Heart right ventricle (tissue), 16 donors: ENCODE results near the gene EXD3. TPM values are rescaled to one million over a fixed set of nuclear protein-coding genes. Genes with fewer than 3 reads are reported as not detected.
"Not testable (repeated sequence)": the region's sequence is repeated elsewhere in the genome, so short reads cannot be mapped to it uniquely, and the experiment has no call there.

Experiments
- ATAC-seq, 8 donors: fragments of 200-7000 bp; cut with Tn5 transposase; one replicate each; pipeline ENCODE4 v1.9.1; 2020; ENCODE audit warnings: mild to moderate bottlenecking in 8 of 8, moderate library complexity in 8 of 8, moderate number of reproducible peaks in 1 of 8
- DNase-seq, 2 donors: peaks; one replicate each; pipeline ENCODE4 v3.0.0-alpha.2; 2020
- H3K27ac ChIP-seq, 10 donors: fragments of 200-600 bp; sonication (generic) in 2 of 10; one replicate each; pipeline versions ENCODE4 v1.5.0 to v1.8.0; 2020 to 2022; ENCODE audit warnings: mild to moderate bottlenecking in 3 of 10
- H3K27me3 ChIP-seq, 7 donors: fragments of 200-600 bp; one replicate each; pipeline ENCODE4 v1.8.0; 2021 to 2022; ENCODE audit warnings: mild to moderate bottlenecking in 2 of 7
- H3K36me3 ChIP-seq, 9 donors: fragments of 200-600 bp; sonication (generic) in 1 of 9; one replicate each; pipeline versions ENCODE4 v1.5.0 to v1.8.0; 2020 to 2022; ENCODE audit warnings: mild to moderate bottlenecking in 2 of 9
- H3K4me1 ChIP-seq, 9 donors: fragments of 200-600 bp; sonication (generic) in 1 of 9; one replicate each; pipeline versions ENCODE4 v1.5.0 to v1.8.0; 2020 to 2022; ENCODE audit warnings: mild to moderate bottlenecking in 4 of 9
- H3K4me3 ChIP-seq, 10 donors: fragments of 200-600 bp; sonication (generic) in 2 of 10; one replicate each; pipeline versions ENCODE4 v1.5.0 to v1.8.0; 2020 to 2022; ENCODE audit warnings: mild to moderate bottlenecking in 7 of 10, moderate library complexity in 2 of 10
- H3K9me3 ChIP-seq, 11 donors: fragments of 200-600 bp in 10 of 11; sonication (generic) in 2 of 11; one replicate each; pipeline versions ENCODE4 v1.5.0 to v1.8.0; 2013 to 2022; ENCODE audit warnings: mild to moderate bottlenecking in 2 of 11, control low read depth in 1 of 11, moderate library complexity in 1 of 11
- WGBS, 2 donors: extraction: QIAGEN DNeasy Blood & Tissue Kit; methylation state at CpG; one replicate each; pipeline ENCODE4 v1.1.7; 2013; ENCODE audit warnings: inconsistent platforms in 1 of 2; 5-methylcytosine and 5-hydroxymethylcytosine counted together
- intact Hi-C, 10 donors: fragments of 100-400 bp; cut with DNase I; formaldehyde crosslinking; loops; one replicate each; pipeline versions ENCODE4 v1.11.1 to v1.14.2; 2022
- polyA plus RNA-seq, 2 donors: library from polyadenylated mRNA; stranded (reverse); fragments of 200-250 nt; gene quantifications; one replicate each; pipeline ENCODE4 v1.2.3, GENCODE V29; 2013
- total RNA-seq, 10 donors: library from RNA; stranded (reverse); fragmentation: NEBNext Ultra II Directional in 3 of 10; extraction: Animal tissue kit (Norgen Biotek cat#: 25700) in 3 of 10; gene quantifications; one replicate each; pipeline versions ENCODE4 v1.2.1 to v1.2.4, GENCODE V29; 2021 to 2023
- TF ChIP-seq, protein P1 (sequence below), 9 donors: fragments of 200-600 bp; sonication (generic) in 2 of 9; IDR thresholded peaks; one replicate each; pipeline versions ENCODE4 v1.5.0 to v1.8.0; 2021 to 2022; ENCODE audit warnings: antibody characterized with exemption in 9 of 9, mild to moderate bottlenecking in 5 of 9, moderate library complexity in 1 of 9
- donor health status: Arrhythmogenic right ventricular cardiomyopathy.
- donor health status: ischemic (EF 13 %, LVEDD 7.1; RV severe dilation, severe dysfunction).
- donor health status: healthy with polysubstance abuse.
- donor health status: DM: no; HTN: yes; CAD: no.
- donor health status: DM: no; HTN: no; CAD: no.
- donor health status: ischemic (EF 25% LVEDD 6.9; RV normal size, moderate dysfunction).
- donor health status: ischemic (EF 25% LVEDD 5.7; RV mildly dilated, moderate dysfunction).
- donor health status: healthy.
- donor health status: DM: yes; HTN: yes; CAD: no.
- donor health status: Ischemic cardiomyopathy.
- donor health status: ischemic (EF 35%, LVEDD 5.7; RV mildly dilated, moderate dysfunction).
- donor health status: nonischemic (EF 11% LVEDD 7.7; RV severe dilation, severe dysfunction).
- donor health status: DM: yes; HTN: yes; CAD: no.
- donor health status: PGD.
- donor health status: ischemic (EF 29% LVEDD 5.4; RV normal size, mild dysfunction).
- donor health status: nonischemic (EF 23%, LVEDD 6.1; RV moderate dilation, normal function).

EXD3 gene
- total and polyA plus RNA-seq, 12 donors: 5.8 to 33.0 (median 9.2) TPM

DNA sequence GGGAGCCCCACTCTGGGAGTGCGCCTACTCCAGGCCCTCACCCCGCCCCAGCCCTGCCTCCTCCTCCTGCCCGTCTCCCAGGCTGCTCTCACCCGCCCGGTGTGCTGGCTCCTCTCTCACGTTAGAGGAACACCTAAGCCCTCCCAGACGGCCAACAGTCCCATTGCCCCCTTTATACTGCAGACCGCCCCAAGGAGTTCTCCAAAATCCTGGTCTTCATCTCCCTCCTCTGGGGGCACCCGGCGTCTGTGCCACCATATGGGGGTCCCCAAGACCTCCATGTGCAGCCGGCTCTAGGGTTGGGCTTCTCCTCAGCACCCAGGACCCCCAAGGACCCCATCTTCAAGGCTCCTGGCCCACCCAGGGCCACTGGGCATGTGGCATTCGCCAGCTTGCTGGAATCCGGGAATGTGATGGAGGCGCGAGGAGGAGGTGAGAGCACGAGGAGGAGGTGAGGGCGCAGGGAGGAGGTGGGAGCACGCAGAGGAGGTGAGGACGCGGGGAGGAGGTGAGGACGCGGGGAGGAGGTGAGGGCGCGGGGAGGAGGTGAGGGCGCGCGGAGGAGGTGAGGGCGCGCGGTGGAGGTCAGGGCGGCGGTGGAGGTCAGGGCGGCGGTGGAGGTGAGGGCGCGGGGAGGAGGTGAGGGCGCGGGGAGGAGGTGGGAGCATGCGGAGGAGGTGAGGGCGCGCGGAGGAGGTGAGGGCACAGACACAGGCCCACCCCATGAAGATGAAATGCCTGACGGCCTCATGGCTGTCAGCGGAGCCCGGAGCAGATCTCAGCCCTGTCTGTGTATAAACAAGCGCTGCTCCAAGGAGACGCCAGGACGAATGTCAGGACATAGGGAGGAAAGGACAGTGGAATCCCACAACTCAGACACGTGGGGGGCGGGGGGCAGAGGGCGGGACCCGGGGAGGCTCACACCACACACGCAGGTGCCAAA is 41.2 kb downstream of the EXD3 start:
- Histone ChIP-seq H3K4me3 (no peak overlapping the region), H3K36me3 (peaks cover 0 to 3% (median 0%) of the 10 kb centered on the region in 9 donors), H3K27me3 (no peaks in the 10 kb centered on the region), H3K4me1 (no peaks in the 10 kb centered on the region), H3K27ac (no peak overlapping the region), H3K9me3 (no peaks in the 10 kb centered on the region)
- intact Hi-C loops: no loop called here
- TF ChIP-seq, protein P1, sequence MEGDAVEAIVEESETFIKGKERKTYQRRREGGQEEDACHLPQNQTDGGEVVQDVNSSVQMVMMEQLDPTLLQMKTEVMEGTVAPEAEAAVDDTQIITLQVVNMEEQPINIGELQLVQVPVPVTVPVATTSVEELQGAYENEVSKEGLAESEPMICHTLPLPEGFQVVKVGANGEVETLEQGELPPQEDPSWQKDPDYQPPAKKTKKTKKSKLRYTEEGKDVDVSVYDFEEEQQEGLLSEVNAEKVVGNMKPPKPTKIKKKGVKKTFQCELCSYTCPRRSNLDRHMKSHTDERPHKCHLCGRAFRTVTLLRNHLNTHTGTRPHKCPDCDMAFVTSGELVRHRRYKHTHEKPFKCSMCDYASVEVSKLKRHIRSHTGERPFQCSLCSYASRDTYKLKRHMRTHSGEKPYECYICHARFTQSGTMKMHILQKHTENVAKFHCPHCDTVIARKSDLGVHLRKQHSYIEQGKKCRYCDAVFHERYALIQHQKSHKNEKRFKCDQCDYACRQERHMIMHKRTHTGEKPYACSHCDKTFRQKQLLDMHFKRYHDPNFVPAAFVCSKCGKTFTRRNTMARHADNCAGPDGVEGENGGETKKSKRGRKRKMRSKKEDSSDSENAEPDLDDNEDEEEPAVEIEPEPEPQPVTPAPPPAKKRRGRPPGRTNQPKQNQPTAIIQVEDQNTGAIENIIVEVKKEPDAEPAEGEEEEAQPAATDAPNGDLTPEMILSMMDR (IDR thresholded peaks at IDR 0.05): no peak
- no peak for ATAC-seq
- no peak for DNase-seq
- WGBS, 2 donors: 95 to 96% methylated on average over 49 to 53 of the region's 53 CpGs

DNA sequence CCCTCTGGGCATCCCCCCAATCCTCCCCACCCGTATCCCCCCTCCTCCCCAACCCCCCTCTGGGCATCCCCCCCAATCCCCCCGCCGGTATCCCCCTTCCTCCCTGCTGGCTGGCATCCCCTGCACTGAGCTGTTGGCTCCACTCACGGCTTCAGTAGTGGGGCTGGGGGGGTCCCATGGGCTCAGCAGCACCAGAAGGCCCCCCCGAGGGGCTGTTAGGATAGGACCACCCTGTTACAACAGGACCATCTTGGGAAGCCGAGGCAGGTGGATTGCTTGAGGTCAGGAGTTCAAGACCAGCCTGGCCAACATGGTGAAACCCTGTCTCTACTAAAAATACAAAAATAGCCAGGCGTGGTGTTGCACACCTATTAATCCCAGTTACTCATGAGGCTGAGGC is 42.4 kb downstream of the EXD3 start:
- H3K27ac ChIP-seq: no peak overlapping the region
- peaks cover 0 to 3% (median 0%) of the 10 kb centered on the region in 9 donors for H3K36me3 ChIP-seq
- no peaks in the 10 kb centered on the region for H3K27me3 ChIP-seq
- H3K4me1 ChIP-seq: no peaks in the 10 kb centered on the region
- ATAC-seq (no peak), DNase-seq (no peak)
- no peak overlapping the region for H3K4me3 ChIP-seq
- intact Hi-C loops: no loop called here
- TF ChIP-seq, protein P1 (IDR thresholded peaks at IDR 0.05): no peak
- 94 to 96% methylated on average over 6 to 7 of the region's 7 CpGs for WGBS, 2 donors
- peaks cover 0 to 5% (median 0%) of the 10 kb centered on the region in 11 donors for H3K9me3 ChIP-seq

DNA sequence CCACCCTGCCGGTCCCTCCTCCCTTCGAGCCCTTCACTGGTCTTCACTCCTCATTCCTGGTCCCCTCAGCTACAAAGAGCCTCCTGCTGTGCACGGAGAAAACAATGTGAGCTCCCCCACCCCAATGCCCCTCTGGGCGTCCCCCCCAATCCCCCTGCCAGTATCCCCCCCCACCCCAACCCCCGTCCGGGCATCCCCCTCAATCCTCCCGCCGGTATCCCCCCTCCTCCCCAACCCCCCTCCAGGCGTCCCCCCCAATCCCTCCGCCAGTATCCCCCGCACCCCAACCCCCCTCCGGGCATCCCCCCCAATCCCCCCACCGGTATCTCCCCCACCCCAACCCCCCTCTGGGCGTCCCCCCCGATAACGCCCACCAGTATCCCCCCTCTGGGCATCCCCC is 42.8 kb downstream of the EXD3 start:
- TF ChIP-seq, protein P1 (IDR thresholded peaks at IDR 0.05): no peak
- Histone ChIP-seq H3K36me3 (peaks cover 0 to 3% (median 0%) of the 10 kb centered on the region in 9 donors), H3K9me3 (peaks cover 0 to 9% (median 0%) of the 10 kb centered on the region in 11 donors), H3K4me1 (no peaks in the 10 kb centered on the region), H3K27me3 (no peaks in the 10 kb centered on the region), H3K4me3 (no peak overlapping the region), H3K27ac (no peak overlapping the region)
- ATAC-seq: no peak
- intact Hi-C loops: no loop called here
- DNase-seq: no peak
- WGBS, 2 donors: 85 to 89% methylated on average over 10 to 14 of the region's 16 CpGs

DNA sequence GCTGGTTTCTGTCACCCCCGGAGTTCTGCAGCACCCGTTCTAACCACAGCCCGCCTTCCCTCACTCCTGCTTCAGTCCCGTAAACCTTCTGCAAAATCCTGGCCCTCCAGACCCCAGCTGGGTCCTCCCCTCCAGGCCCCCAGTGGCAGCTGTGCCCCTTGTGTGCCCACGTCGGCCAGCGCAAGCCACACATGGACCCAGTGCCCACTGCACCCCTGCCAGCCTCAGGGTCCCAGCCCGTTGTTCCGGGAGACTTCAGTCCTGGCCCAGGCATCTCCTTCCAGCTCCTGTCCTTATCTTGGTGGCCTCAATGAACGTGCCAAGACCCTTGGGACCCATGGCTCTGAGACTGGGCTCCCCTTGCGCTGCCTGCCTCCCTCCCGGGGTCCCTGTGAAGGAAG is 43.2 kb downstream of the EXD3 start:
- Histone ChIP-seq H3K27me3 (no peaks in the 10 kb centered on the region), H3K36me3 (peaks cover 0 to 3% (median 0%) of the 10 kb centered on the region in 9 donors), H3K4me1 (no peaks in the 10 kb centered on the region), H3K4me3 (no peak overlapping the region), H3K27ac (no peak overlapping the region), H3K9me3 (peaks cover 0 to 9% (median 0%) of the 10 kb centered on the region in 11 donors)
- 92% methylated on average over 12 of the region's 12 CpGs for WGBS, 2 donors
- intact Hi-C loops: no loop called here
- DNase-seq (no peak), ATAC-seq (no peak)
- TF ChIP-seq, protein P1 (IDR thresholded peaks at IDR 0.05): no peak

DNA sequence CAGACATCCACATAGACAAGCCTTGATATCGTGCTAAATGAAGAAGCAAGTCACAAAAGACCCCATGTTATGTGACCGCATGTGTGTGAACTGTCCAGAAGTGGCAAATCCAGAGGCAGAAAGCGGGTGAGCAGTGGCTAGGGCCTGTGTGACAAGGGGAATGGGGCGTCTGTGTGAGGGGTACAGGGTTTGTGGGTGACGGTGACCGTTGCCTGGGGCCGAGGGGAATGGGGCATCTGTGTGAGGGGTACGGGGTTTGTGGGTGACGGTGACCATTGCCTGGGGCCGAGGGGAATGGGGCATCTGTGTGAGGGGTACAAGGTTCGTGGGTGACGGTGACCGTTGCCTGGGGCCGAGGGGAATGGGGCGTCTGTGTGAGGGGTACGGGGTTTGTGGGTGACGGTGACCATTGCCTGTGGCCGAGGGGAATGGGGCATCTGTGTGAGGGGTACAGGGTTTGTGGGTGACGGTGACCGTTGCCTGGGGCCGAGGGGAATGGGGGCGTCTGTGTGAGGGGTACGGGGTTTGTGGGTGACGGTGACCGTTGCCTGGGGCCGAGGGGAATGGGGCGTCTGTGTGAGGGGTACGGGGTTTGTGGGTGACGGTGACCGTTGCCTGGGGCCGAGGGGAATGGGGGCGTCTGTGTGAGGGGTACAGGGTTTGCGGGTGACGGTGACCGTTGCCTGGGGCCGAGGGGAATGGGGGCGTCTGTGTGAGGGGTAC is 44.1 kb downstream of the EXD3 start:
- H3K4me3 ChIP-seq, H3K27me3 ChIP-seq, ATAC-seq, H3K27ac ChIP-seq, intact Hi-C loops, DNase-seq, H3K9me3 ChIP-seq, H3K4me1 ChIP-seq: not testable (repeated sequence)
- H3K36me3 ChIP-seq: peaks cover 0 to 10% (median 0%) of the 10 kb centered on the region in 9 donors
- 90 to 91% methylated on average over 36 to 37 of the region's 37 CpGs for WGBS, 2 donors
